ENCODE measurements around the gene STK25.

Gene STK25

GRCh38 chr2:241485172-241485911, 23.0 kb downstream of the STK25 start:
- Histone ChIP-seq H3K27ac (no peak overlapping the region), H3K4me1 (no peaks in the 10 kb centered on the region), H3K4me3 (no peak overlapping the region), H3K9me3 (no peaks in the 10 kb centered on the region), H3K36me3 (peaks cover 0 to 31% (median 16%) of the 10 kb centered on the region in 3 donors), H3K27me3 (no peaks in the 10 kb centered on the region)
- intact Hi-C loops (cut with DNase I; ENCODE audit: low total_unique reads) = no loop called here
- DNase-seq = no peak
- TF ChIP-seq, protein P1, sequence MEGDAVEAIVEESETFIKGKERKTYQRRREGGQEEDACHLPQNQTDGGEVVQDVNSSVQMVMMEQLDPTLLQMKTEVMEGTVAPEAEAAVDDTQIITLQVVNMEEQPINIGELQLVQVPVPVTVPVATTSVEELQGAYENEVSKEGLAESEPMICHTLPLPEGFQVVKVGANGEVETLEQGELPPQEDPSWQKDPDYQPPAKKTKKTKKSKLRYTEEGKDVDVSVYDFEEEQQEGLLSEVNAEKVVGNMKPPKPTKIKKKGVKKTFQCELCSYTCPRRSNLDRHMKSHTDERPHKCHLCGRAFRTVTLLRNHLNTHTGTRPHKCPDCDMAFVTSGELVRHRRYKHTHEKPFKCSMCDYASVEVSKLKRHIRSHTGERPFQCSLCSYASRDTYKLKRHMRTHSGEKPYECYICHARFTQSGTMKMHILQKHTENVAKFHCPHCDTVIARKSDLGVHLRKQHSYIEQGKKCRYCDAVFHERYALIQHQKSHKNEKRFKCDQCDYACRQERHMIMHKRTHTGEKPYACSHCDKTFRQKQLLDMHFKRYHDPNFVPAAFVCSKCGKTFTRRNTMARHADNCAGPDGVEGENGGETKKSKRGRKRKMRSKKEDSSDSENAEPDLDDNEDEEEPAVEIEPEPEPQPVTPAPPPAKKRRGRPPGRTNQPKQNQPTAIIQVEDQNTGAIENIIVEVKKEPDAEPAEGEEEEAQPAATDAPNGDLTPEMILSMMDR (IDR thresholded peaks at IDR 0.05) = no peak

DNA sequence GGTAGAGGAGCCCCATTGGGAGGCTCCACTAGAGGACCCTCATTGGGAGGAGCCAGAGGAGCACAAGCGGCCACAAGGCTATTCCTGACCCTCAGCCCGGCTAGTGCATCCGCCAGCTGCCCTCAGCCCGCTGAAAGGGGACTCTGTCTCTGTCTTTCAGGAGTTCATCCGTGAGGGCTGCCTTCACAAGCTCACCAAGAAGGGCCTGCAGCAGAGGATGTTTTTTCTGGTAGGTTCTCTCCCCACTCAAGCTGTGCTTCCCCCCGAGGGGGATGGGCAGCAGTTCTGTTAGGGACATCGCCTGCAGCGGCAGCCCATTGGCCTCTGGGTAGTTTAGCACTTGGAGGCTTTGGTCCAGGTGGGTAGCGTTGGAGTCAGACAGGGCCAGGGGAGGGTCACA, 25.1 kb downstream of the STK25 start:
- intact Hi-C loops (cut with DNase I; ENCODE audit: low total_unique reads) = no loop called here
- Histone ChIP-seq H3K36me3 (peaks cover 5 to 28% (median 22%) of the 10 kb centered on the region in 3 donors), H3K9me3 (no peaks in the 10 kb centered on the region), H3K4me1 (no peaks in the 10 kb centered on the region), H3K27ac (no peak overlapping the region), H3K4me3 (no peak overlapping the region), H3K27me3 (no peaks in the 10 kb centered on the region)
- DNase-seq = no peak
- TF ChIP-seq, protein P1 (IDR thresholded peaks at IDR 0.05) = no peak

DNA sequence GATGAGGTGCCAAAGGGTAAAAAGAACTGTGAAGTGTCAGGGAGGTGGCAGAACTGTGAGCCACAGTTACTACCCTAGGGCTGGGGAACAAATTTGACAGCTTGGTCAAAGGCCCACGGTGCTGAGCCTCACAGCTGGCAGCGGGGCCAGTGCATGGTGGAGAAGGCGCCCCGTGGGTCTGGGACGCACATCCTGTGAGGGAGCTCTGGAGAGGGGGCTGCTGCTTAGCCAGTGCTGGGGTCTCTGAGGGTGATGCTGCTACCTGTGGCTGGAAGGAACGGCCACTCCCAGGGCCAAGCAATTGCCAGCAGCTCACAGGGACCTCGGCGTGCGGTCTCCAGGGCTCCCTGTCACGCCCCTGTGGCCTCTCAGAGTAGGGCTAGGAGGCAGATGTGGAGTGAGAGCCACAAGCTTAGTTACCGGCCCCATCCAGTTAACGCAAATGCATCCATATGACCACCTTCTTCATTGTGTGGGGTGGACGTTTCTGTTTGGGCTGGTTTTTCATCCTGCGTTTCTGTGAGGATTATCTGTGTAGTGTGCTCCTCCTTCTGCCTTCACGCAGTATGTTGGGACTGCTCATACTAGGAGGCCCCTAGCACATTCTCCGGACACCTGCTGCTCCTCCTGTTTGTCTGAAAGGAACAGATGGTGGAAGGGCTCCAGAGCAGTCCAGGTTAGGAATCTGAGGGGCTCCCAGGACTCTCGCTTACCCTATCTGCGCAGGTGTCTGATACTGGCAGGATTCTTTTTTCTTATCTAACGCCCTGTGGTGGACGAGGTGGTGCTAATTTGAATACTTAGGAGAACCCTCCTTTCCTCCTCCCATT, 26.0 kb downstream of the STK25 start:
- H3K27me3 ChIP-seq = no peaks in the 10 kb centered on the region
- TF ChIP-seq, protein P1 (IDR thresholded peaks at IDR 0.05) = no peak
- DNase-seq = no peak
- H3K4me3 ChIP-seq = no peak overlapping the region
- no peak overlapping the region for H3K27ac ChIP-seq
- peaks cover 5 to 36% (median 29%) of the 10 kb centered on the region in 3 donors for H3K36me3 ChIP-seq
- H3K4me1 ChIP-seq = no peaks in the 10 kb centered on the region
- intact Hi-C loops (cut with DNase I; ENCODE audit: low total_unique reads) = no loop called here
- H3K9me3 ChIP-seq = no peaks in the 10 kb centered on the region

DNA sequence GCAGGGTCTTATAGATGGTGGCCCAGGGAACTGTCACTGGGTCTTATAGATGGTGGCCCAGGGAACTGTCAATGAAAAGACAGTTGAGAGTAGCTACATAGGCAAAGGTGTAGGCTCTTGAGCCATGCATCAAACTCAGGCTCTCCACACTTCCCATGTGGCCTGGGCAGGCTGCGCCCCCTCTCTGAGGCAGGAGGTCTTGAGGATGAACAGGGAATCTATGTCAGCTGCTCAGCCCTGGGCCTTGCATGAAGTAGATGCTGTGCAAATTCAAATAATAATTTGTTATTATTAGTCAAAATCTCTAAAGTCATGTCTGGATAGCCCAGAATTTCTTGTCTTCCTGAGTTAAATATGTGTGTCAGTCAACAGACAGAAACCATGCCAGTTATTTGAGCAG, 26.7 kb downstream of the STK25 start:
- no peaks in the 10 kb centered on the region for H3K27me3 ChIP-seq
- TF ChIP-seq, protein P1 (IDR thresholded peaks at IDR 0.05) = no peak

GRCh38 chr2:241479026-241479898, 29.1 kb downstream of the STK25 start:
- no peak for DNase-seq
- Histone ChIP-seq H3K4me1 (no peaks in the 10 kb centered on the region), H3K27me3 (no peaks in the 10 kb centered on the region), H3K36me3 (peaks cover 13 to 49% (median 33%) of the 10 kb centered on the region in 3 donors), H3K9me3 (no peaks in the 10 kb centered on the region), H3K27ac (no peak overlapping the region), H3K4me3 (no peak overlapping the region)
- intact Hi-C loops (cut with DNase I; ENCODE audit: low total_unique reads) = no loop called here
- TF ChIP-seq, protein P1 (IDR thresholded peaks at IDR 0.05) = no peak

More for the DNA sequence above, 26.7 kb downstream of the STK25 start:
- no peak for DNase-seq
- Histone ChIP-seq H3K27ac (no peak overlapping the region), H3K36me3 (peaks cover 7 to 36% (median 29%) of the 10 kb centered on the region in 3 donors), H3K4me1 (no peaks in the 10 kb centered on the region), H3K4me3 (no peak overlapping the region), H3K9me3 (no peaks in the 10 kb centered on the region)
- intact Hi-C loops (cut with DNase I; ENCODE audit: low total_unique reads) = no loop called here
